Ramos (cell line): ENCODE results near the gene EIF2B5.
"Not testable (repeated sequence)": the region's sequence is repeated elsewhere in the genome, so short reads cannot be mapped to it uniquely, and the experiment has no call there.

Source experiments
- in situ Hi-C: fragments of 300-500 bp; cut with MboI; formaldehyde crosslinking; loops from one replicate; pipeline ENCODE4 v1.14.3; 2022; ENCODE audit warnings: low sequenced_read_pairs; ENCODE audit not compliant: unreplicated experiment

The EIF2B5 gene

GRCh38 chr3:184135149-184135910 lies at the start of gene EIF2B5:
Gene EIF2B5 (plus strand): TSS chr3:184135358. CDS start chr3:184135386, 28 bp downstream.
- in situ Hi-C loops: no loop called here

- in situ Hi-C loops: no loop called here
These were observed 49.7 kb upstream of the EIF2B5 start for GRCh38 chr3:184085389-184085852.

- in situ Hi-C loops: no loop called here
These were observed 43.0 kb upstream of the EIF2B5 start for GRCh38 chr3:184092199-184092598.

- in situ Hi-C loops: no loop called here
These were observed 38.3 kb upstream of the EIF2B5 start, which contains the start of gene HTR3E for GRCh38 chr3:184096811-184097383. Gene HTR3E (plus strand): TSS chr3:184097064. CDS start chr3:184097530, 466 bp downstream.

- in situ Hi-C loops: no loop called here
These were observed 37.6 kb upstream of the EIF2B5 start for GRCh38 chr3:184097556-184097955.

- in situ Hi-C loops: no loop called here
These were observed 35.1 kb upstream of the EIF2B5 start for GRCh38 chr3:184099806-184100686.

GRCh38 chr3:184110316-184110725 lies 24.8 kb upstream of the EIF2B5 start:
- in situ Hi-C loops: no loop called here

GRCh38 chr3:184116017-184116416 lies 19.1 kb upstream of the EIF2B5 start:
- in situ Hi-C loops: no loop called here

- in situ Hi-C loops: no loop called here
These were observed 17.5 kb upstream of the EIF2B5 start for GRCh38 chr3:184117636-184118035.

GRCh38 chr3:184121031-184121430 lies 14.1 kb upstream of the EIF2B5 start:
- in situ Hi-C loops: not testable (repeated sequence)

GRCh38 chr3:184126006-184126405 lies 9.2 kb upstream of the EIF2B5 start:
- in situ Hi-C loops: no loop called here

- in situ Hi-C loops: no loop called here
These were observed 6.1 kb upstream of the EIF2B5 start for GRCh38 chr3:184129012-184129411.

- in situ Hi-C loops: no loop called here
These were observed 2.2 kb upstream of the EIF2B5 start for GRCh38 chr3:184132945-184133344.

GRCh38 chr3:184133840-184134745 lies 1.1 kb upstream of the EIF2B5 start:
- in situ Hi-C loops: no loop called here

GRCh38 chr3:184134746-184135148 lies 411 bp upstream of the EIF2B5 start:
- in situ Hi-C loops: no loop called here

- in situ Hi-C loops: no loop called here
These were observed 728 bp downstream of the EIF2B5 start for GRCh38 chr3:184135911-184136260.

GRCh38 chr3:184140436-184140835 lies 5.3 kb downstream of the EIF2B5 start:
- in situ Hi-C loops: no loop called here

- in situ Hi-C loops: no loop called here
These were observed 7.0 kb downstream of the EIF2B5 start for GRCh38 chr3:184142199-184142598.

GRCh38 chr3:184143327-184143726 lies 8.2 kb downstream of the EIF2B5 start:
- in situ Hi-C loops: no loop called here

GRCh38 chr3:184144505-184144904 lies 9.3 kb downstream of the EIF2B5 start:
- in situ Hi-C loops: no loop called here
